Amniotic epithelial cell (primary cell): ENCODE results near the gene CREB1.

Experiments used
- DNase-seq: peaks from one replicate; pipeline ENCODE4 v3.0.0-alpha.2; 2010; ENCODE audit warnings: low read depth

Gene CREB1

GRCh38 chr2:207504513-207505170, 25.1 kb upstream of the CREB1 start:
- DNase-seq, result peak; percentile 72

DNA sequence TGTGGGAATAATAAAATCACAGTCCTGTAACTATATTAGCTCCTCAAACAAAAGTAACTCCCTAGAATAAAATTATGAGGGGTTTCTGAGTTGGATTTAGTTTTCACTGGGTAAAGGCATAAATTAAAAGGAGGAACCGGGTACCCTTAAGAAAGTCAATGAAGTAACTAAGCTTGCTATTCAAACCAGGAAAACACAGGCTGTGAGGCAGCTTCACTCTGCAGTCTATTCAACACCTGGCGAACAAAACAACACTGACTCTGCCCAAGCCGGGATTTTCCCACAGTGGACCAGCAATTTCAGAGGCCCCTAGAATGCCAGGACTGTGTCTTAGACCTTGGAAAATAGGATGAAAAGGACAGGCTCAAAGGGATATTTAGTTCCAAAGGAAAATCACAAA, 24.6 kb upstream of the CREB1 start:
- no peak for DNase-seq

GRCh38 chr2:207505728-207506127, 24.0 kb upstream of the CREB1 start:
- peak; percentile 90 for DNase-seq

GRCh38 chr2:207506426-207506825, 23.3 kb upstream of the CREB1 start:
- DNase-seq, result no peak

- no peak for DNase-seq
These were observed 19.6 kb upstream of the CREB1 start for GRCh38 chr2:207510148-207510547.

- DNase-seq, result peak; percentile 40
These were observed 17.9 kb upstream of the CREB1 start for GRCh38 chr2:207511851-207512250.

DNA sequence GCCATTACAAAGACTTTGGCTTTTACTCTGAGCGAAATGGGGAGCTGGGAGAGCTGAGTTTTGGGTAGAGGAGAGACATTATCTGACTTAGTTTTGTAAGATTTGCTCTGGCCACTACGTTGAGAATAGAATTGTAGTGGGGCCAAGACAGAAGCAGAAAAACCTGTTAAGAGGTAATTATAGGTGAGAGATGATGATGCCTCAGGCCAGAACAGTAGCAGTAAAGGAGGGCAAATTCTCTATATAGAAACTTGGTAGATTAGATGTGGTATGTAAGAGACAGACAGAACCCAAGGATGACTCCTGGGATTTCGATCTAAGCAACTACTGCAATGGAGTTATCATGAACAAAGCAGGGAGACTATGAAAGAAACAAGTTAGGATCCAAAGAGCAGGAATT, 17.4 kb upstream of the CREB1 start:
- DNase-seq, result no peak

- peak; percentile 95 for DNase-seq
These were observed 16.1 kb upstream of the CREB1 start for GRCh38 chr2:207513551-207514257.

- peak; percentile 16 for DNase-seq
These were observed 15.3 kb upstream of the CREB1 start for GRCh38 chr2:207514451-207514850.

- DNase-seq, result no peak
These were observed 14.1 kb upstream of the CREB1 start for GRCh38 chr2:207515671-207516070.

DNA sequence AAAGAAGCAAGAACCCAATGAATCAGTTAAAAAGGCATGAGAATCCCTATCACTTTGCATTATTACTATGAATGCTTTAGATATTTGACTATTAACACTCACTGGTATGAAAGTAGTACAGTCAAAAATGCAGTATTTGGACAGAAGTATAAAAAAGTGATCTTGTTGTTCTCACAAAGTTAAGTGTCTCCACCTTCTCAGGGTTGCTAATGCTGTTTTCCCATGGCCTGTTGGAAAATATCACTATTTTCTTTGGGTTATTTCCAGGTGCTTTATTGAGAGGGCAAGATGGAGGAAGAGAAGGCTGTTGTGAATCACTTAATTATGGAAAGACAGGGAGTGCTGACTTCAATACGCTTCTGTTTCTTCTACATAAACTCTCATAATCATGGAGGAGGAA, 13.6 kb upstream of the CREB1 start:
- no peak for DNase-seq

- DNase-seq, result no peak
These were observed 6.8 kb upstream of the CREB1 start for GRCh38 chr2:207523005-207523404.

- no peak for DNase-seq
These were observed 4.5 kb upstream of the CREB1 start for GRCh38 chr2:207525296-207525695.

DNA sequence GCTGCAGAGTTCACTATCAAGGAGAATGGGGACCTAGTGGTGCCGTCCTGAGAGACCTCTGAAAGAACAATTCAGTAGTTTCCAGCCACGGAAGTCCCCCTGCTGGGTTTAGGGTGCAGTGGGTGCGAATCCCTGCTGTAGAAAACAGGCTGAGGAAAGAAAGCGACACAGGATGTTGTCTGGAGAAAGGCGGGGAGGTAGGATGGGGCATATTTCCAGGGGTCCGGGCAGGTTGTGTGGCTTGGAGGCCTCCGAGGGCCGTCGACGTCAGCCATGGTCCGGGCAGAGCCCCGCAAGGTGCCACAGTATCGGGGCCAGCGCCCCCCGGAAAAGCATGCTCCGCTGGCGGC, 807 bp upstream of the CREB1 start:
- no peak for DNase-seq

GRCh38 chr2:207530160-207531031, 634 bp downstream of the CREB1 start:
- peak; percentile 50 for DNase-seq

DNA sequence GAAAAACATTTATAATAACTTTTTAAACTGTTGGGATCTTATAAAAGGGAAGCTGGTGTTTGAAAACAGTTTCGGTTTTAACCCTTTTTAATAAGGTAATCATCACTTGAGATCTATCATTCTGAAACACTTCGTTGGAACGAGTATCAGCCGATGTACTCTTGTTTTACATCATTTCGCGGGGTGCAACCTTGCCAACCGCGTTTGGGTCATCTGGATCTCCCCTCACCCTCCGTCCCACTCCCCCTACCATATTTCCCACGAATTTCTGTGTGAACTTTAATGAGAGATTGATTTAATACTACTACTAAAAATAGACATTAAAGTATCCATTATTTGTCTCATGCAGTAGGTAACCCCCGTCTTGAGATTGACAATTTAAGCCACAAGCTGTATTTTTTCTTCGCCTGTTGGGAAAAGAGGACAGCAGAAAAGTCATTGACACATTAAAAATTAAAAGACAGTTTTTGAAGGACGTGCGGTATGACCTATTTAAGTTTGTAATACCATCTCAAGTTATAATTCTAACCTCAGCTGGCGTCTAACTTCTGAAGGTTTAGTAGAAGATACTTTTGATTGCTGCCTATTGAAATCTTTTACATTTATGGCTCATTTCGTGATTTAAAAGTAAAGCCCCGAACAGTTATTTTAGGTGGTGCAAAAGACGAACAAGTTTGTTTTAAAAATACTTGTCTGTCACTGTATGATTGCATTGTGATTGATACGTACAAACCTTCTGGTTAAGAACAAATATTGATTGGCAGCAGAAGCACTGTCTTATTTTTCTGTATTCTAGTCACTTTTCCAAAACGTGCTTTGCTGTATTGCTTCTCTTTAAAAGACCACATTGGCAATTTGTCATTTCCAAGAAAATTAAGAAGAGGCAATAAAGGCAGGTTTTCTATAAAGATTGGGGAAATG, 1.5 kb downstream of the CREB1 start:
- no peak for DNase-seq

DNA sequence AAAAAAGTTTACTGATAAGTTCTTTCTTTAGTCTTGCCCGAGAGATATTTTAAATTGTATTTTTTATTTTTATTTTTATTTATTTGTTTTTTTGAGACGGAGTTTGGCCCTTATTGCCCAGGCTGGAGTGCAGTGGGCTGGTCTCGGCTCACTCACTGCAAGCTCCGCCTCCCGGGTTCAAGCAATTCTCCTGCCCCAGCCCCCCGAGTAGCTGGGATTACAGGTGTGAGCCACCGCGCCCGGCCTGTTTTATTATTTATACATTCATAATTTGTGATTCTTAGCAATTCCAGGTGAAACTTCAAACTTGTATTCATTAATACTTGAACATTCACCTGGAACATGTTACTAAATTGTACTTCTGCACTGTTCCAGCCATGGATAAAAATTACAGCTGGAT, 2.9 kb downstream of the CREB1 start:
- no peak for DNase-seq

DNA sequence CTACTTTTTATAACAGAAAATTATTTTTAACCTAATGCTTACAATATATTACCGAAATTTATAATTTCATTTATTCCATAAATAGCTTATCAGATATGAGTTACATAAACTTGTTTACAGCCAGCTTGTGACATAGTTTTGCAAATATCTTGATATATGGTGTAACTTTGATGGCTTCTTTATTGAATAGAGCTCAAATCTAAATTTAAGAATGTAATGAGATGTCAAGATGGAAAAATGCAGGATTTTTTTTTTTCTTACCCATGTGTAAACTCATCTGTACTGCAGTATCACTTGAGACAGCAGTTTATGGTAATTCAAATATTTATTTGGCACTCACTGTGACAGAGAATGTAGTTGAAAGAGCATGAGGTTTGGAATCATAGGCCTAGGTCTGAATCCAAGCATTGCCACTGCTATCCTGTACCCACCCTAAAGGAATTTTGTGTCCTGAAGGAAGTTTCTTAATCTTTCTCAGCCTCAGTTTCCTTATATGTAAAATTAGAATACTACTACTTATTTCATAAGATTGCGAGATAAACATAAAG, 3.8 kb downstream of the CREB1 start:
- DNase-seq, result no peak

- no peak for DNase-seq
These were observed 4.7 kb downstream of the CREB1 start for GRCh38 chr2:207534417-207534816.

- DNase-seq, result peak; percentile 24
These were observed 9.7 kb downstream of the CREB1 start for GRCh38 chr2:207539470-207539869.

DNA sequence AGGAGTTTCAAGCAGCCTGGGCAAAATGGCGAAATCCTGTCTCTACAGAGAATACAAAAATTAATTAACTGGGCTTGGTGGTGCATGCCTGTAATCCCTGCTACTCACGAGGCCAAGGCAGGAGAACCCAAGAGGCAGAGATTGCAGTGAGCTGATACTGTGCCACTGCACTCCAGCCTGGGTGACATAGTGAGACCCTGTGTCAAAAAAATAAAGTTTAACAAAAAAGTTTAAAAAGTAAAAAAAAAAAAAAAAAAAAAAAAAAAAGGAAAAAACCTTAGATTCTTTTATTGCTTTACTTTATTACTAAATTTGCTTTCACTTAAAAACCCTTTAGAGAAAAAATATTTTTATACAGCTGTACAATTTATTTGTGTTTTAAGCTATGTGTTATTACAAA, 10.7 kb downstream of the CREB1 start:
- DNase-seq, result peak; percentile 37

DNA sequence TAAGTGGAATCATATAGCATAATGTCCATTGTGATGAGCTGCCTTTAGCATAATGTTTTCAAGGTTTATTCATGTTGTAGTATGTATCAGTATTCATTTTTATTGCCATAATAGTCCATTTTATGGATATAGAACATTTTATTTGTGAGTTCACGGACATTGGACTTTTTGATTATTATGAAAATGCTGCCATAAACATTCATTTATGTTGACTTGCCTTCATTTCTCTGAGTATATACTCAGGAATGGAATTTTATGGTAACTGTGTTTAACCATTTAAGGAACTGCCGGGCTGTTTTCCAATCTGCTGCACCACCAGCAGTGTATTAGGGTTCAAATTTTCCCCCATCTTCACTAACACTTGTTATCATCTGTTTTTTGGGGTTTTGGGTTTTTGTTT, 12.2 kb downstream of the CREB1 start:
- DNase-seq, result no peak
